IPS DF 19.7 (cell line): ENCODE data around the gene GNB2.
A peak's percentile ranks its signal among the peaks of the same experiment; 100 is the strongest.

Experiments used
- DNase-seq: peaks from one replicate; pipeline ENCODE4 v3.0.0-alpha.2; 2013; ENCODE audit warnings: low read depth, low spot score

GNB2 gene

GRCh38 chr7:100673302-100673941, at the start of gene GNB2:
Gene GNB2 (plus strand): TSS chr7:100673740. CDS start chr7:100676266, 2,526 bp downstream.
- peak; percentile 80 for DNase-seq

GRCh38 chr7:100623951-100624824, 49.4 kb upstream of the GNB2 start:
- DNase-seq, result no peak

- DNase-seq, result no peak
Measured at GRCh38 chr7:100626055-100626454, 47.5 kb upstream of the GNB2 start.

- DNase-seq, result no peak
Measured at GRCh38 chr7:100626530-100627237, 46.9 kb upstream of the GNB2 start.

- DNase-seq, result no peak
Measured at GRCh38 chr7:100627238-100627549, 46.3 kb upstream of the GNB2 start.

- no peak for DNase-seq
Measured at GRCh38 chr7:100629117-100629716, 44.3 kb upstream of the GNB2 start.

- DNase-seq, result no peak
Measured at GRCh38 chr7:100630066-100630465, 43.5 kb upstream of the GNB2 start.

GRCh38 chr7:100632951-100633717, 40.4 kb upstream of the GNB2 start:
- no peak for DNase-seq

- DNase-seq, result no peak
Measured at GRCh38 chr7:100639995-100640516, 33.5 kb upstream of the GNB2 start.

- DNase-seq, result no peak
Measured at GRCh38 chr7:100640517-100641440, 32.8 kb upstream of the GNB2 start.

- no peak for DNase-seq
Measured at GRCh38 chr7:100641463-100641859, 32.1 kb upstream of the GNB2 start, which contains the start of gene TFR2. Gene TFR2 (minus strand): TSS chr7:100641552. CDS start chr7:100641509, 43 bp downstream.

- no peak for DNase-seq
Measured at GRCh38 chr7:100641860-100642533, 31.5 kb upstream of the GNB2 start.

GRCh38 chr7:100642534-100642907, 31.0 kb upstream of the GNB2 start:
- DNase-seq, result no peak

GRCh38 chr7:100649826-100650565, 23.5 kb upstream of the GNB2 start:
- no peak for DNase-seq

GRCh38 chr7:100654908-100655831, 18.4 kb upstream of the GNB2 start:
- DNase-seq, result no peak

- DNase-seq, result peak; percentile 48
Measured at GRCh38 chr7:100655908-100656674, 17.4 kb upstream of the GNB2 start, which contains the start of gene ACTL6B. Gene ACTL6B (minus strand): TSS chr7:100656448. CDS start chr7:100656354, 94 bp downstream.
